Astrocyte (in vitro differentiated cells and primary cell): Measurements from ENCODE around the gene DDTL. TPM values are rescaled to one million over a fixed set of nuclear protein-coding genes. Genes with fewer than 3 reads are reported as not detected.
"Not testable (repeated sequence)": the region's sequence is repeated elsewhere in the genome, so short reads cannot be mapped to it uniquely, and the experiment has no call there.

Source experiments
- DNase-seq: peaks from one replicate; pipeline ENCODE4 v3.0.0-alpha.2; 2010; ENCODE audit warnings: low read depth
- FAIRE-seq: peaks from 2 replicates; lab custom pipeline; 2011; peaks lifted over from hg19 to GRCh38; lab: Jason Lieb, UNC
- H2AFZ ChIP-seq: 2 replicates; pipeline ENCODE4 v1.6.0; 2012; ENCODE audit warnings: low read depth, low read length, inconsistent platforms
- H3K27ac ChIP-seq: 2 replicates; pipeline ENCODE4 v1.5.1; 2011; ENCODE audit warnings: low read depth, low read length, inconsistent platforms
- H3K27me3 ChIP-seq: 2 replicates; pipeline ENCODE4 v1.6.0; 2011; ENCODE audit warnings: low read length, inconsistent platforms; ENCODE audit not compliant: insufficient read depth
- H3K36me3 ChIP-seq: 2 replicates; pipeline ENCODE4 v1.5.1; 2011; ENCODE audit warnings: low read length, inconsistent platforms; ENCODE audit not compliant: insufficient read depth
- H3K4me1 ChIP-seq: 2 replicates; pipeline ENCODE4 v1.5.1; 2011; ENCODE audit warnings: low read length, inconsistent platforms; ENCODE audit not compliant: insufficient read depth
- H3K4me2 ChIP-seq: 2 replicates; pipeline ENCODE4 v1.6.0; 2012; ENCODE audit warnings: low read length, inconsistent platforms
- H3K4me3 ChIP-seq: 2 replicates; pipeline ENCODE4 v1.5.1; 2011; ENCODE audit warnings: low read depth, mild to moderate bottlenecking, low read length, inconsistent platforms; ENCODE audit not compliant: insufficient read depth
- H3K79me2 ChIP-seq: 2 replicates; pipeline ENCODE4 v1.6.0; 2012; ENCODE audit warnings: mild to moderate bottlenecking, low read length, inconsistent platforms; ENCODE audit not compliant: insufficient read depth
- H3K9ac ChIP-seq: 2 replicates; pipeline ENCODE4 v1.6.0; 2012; ENCODE audit warnings: mild to moderate bottlenecking, low read length, inconsistent platforms
- H3K9me3 ChIP-seq: 2 replicates; pipeline ENCODE4 v1.5.1; 2012; ENCODE audit warnings: low read depth, mild to moderate bottlenecking, low read length, inconsistent platforms; ENCODE audit not compliant: insufficient read depth
- H4K20me1 ChIP-seq: 2 replicates; pipeline ENCODE4 v1.6.0; 2012; ENCODE audit warnings: low read length, inconsistent platforms; ENCODE audit not compliant: insufficient read depth
- H3K27ac Mint-ChIP-seq: one replicate; pipeline ENCODE4 v1.8.0; 2021; ENCODE audit warnings: mild to moderate bottlenecking, mixed read lengths; ENCODE audit not compliant: unreplicated experiment
- H3K27me3 Mint-ChIP-seq: one replicate; pipeline ENCODE4 v1.8.0; 2021; ENCODE audit warnings: low read depth, mixed read lengths; ENCODE audit not compliant: unreplicated experiment
- H3K36me3 Mint-ChIP-seq: one replicate; pipeline ENCODE4 v1.8.0; 2021; ENCODE audit warnings: low read depth, mixed read lengths; ENCODE audit not compliant: unreplicated experiment
- H3K4me1 Mint-ChIP-seq: one replicate; pipeline ENCODE4 v1.8.0; 2021; ENCODE audit warnings: low read depth, mixed read lengths; ENCODE audit not compliant: unreplicated experiment
- H3K4me3 Mint-ChIP-seq: one replicate; pipeline ENCODE4 v1.8.0; 2021; ENCODE audit warnings: mild to moderate bottlenecking, moderate library complexity, mixed read lengths; ENCODE audit not compliant: unreplicated experiment
- H3K9me3 Mint-ChIP-seq: one replicate; pipeline ENCODE4 v1.8.0; 2021; ENCODE audit warnings: mild to moderate bottlenecking, mixed read lengths; ENCODE audit not compliant: unreplicated experiment
- CTCF ChIP-seq: IDR thresholded peaks from 2 replicates; pipeline ENCODE4 v1.5.1; 2011; ENCODE audit warnings: low read depth, mild to moderate bottlenecking, inconsistent platforms, low read length, moderate library complexity; ENCODE audit not compliant: insufficient read depth
- EZH2 ChIP-seq: IDR thresholded peaks from 2 replicates; pipeline ENCODE4 v1.6.1; 2012; ENCODE audit warnings: mild to moderate bottlenecking, low read length, inconsistent platforms; ENCODE audit not compliant: insufficient read depth
- total RNA-seq: library from RNA; stranded (reverse); gene quantifications from 2 replicates; pipeline ENCODE4 v1.2.1, GENCODE V29; 2021

The DDTL gene
- total RNA-seq, 1 donor from 2014 or later, result 0.75 TPM

GRCh38 chr22:23939017-23939357 is 27.7 kb upstream of the DDTL start:
- Mint-ChIP-seq H3K9me3 (peaks cover 2% of the 10 kb centered on the region), H3K4me1 (no peaks in the 10 kb centered on the region), H3K27me3 (no peaks in the 10 kb centered on the region), H3K4me3 (no peak overlapping the region), H3K27ac (no peak overlapping the region), H3K36me3 (no peaks in the 10 kb centered on the region)
- Histone ChIP-seq H4K20me1 (no peaks in the 10 kb centered on the region), H2AFZ (no peak overlapping the region), H3K4me3 (no peak overlapping the region), H3K4me2 (no peak overlapping the region), H3K27ac (no peak overlapping the region), H3K79me2 (no peaks in the 10 kb centered on the region), H3K4me1 (no peaks in the 10 kb centered on the region), H3K36me3 (no peaks in the 10 kb centered on the region), H3K9ac (no peak overlapping the region), H3K9me3 (no peaks in the 10 kb centered on the region), H3K27me3 (no peaks in the 10 kb centered on the region)
- no peak for DNase-seq
- no peak for TF ChIP-seq CTCF
- no peak for TF ChIP-seq EZH2
- FAIRE-seq, result no peak

- not testable (repeated sequence) for H3K4me2 ChIP-seq, H3K36me3 Mint-ChIP-seq, H3K4me1 ChIP-seq, H3K4me3 ChIP-seq, H3K4me1 Mint-ChIP-seq, H3K79me2 ChIP-seq, H3K27ac ChIP-seq, H3K27me3 Mint-ChIP-seq, H3K9me3 ChIP-seq, H2AFZ ChIP-seq, H3K27ac Mint-ChIP-seq, FAIRE-seq, H3K9me3 Mint-ChIP-seq, H3K4me3 Mint-ChIP-seq, H3K27me3 ChIP-seq, H3K36me3 ChIP-seq, DNase-seq, H4K20me1 ChIP-seq, H3K9ac ChIP-seq
Observed at GRCh38 chr22:23940166-23940565, 26.5 kb upstream of the DDTL start.

- H3K9me3 Mint-ChIP-seq, H3K27ac Mint-ChIP-seq, H3K4me1 ChIP-seq, H3K36me3 Mint-ChIP-seq, H2AFZ ChIP-seq, H3K27me3 Mint-ChIP-seq, FAIRE-seq, H3K4me2 ChIP-seq, DNase-seq, H4K20me1 ChIP-seq, H3K27ac ChIP-seq, H3K4me3 Mint-ChIP-seq, H3K4me1 Mint-ChIP-seq, H3K9me3 ChIP-seq, H3K36me3 ChIP-seq, H3K9ac ChIP-seq, H3K79me2 ChIP-seq, H3K27me3 ChIP-seq, H3K4me3 ChIP-seq: not testable (repeated sequence)
Observed at GRCh38 chr22:23947391-23947790, 19.3 kb upstream of the DDTL start.

- not testable (repeated sequence) for H3K27ac ChIP-seq, H3K4me1 ChIP-seq, H3K27ac Mint-ChIP-seq, H3K4me2 ChIP-seq, H3K36me3 Mint-ChIP-seq, H3K27me3 Mint-ChIP-seq, H3K9me3 ChIP-seq, DNase-seq, H3K4me1 Mint-ChIP-seq, H3K9ac ChIP-seq, H3K4me3 ChIP-seq, H3K4me3 Mint-ChIP-seq, H3K79me2 ChIP-seq, FAIRE-seq, H3K36me3 ChIP-seq, H3K27me3 ChIP-seq, H3K9me3 Mint-ChIP-seq, H2AFZ ChIP-seq, H4K20me1 ChIP-seq
Observed at GRCh38 chr22:23949764-23950163, 16.9 kb upstream of the DDTL start.

GRCh38 chr22:23951383-23951782 is 15.3 kb upstream of the DDTL start:
- not testable (repeated sequence) for DNase-seq

More at GRCh38 chr22:23951383-23951782, 15.3 kb upstream of the DDTL start:
- not testable (repeated sequence) for H4K20me1 ChIP-seq, H3K27ac ChIP-seq, H3K9ac ChIP-seq, H3K36me3 Mint-ChIP-seq, H3K4me1 Mint-ChIP-seq, FAIRE-seq, H3K27me3 ChIP-seq, H3K4me3 ChIP-seq, H3K79me2 ChIP-seq, H3K9me3 ChIP-seq, H3K9me3 Mint-ChIP-seq, H3K4me1 ChIP-seq, H3K36me3 ChIP-seq, H3K4me2 ChIP-seq, H2AFZ ChIP-seq, H3K4me3 Mint-ChIP-seq, H3K27ac Mint-ChIP-seq
- H3K27me3 Mint-ChIP-seq, result peaks cover 10% of the 10 kb centered on the region
